HG03442 (cell line): ENCODE data around the gene CBR3.
"Not testable (repeated sequence)": the region's sequence is repeated elsewhere in the genome, so short reads cannot be mapped to it uniquely, and the experiment has no call there.

Source experiments
- ATAC-seq: cut with Tn5 transposase; IDR thresholded peaks from one replicate; pipeline ENCODE4 v1.9.1; 2021; ENCODE audit warnings: mild to moderate bottlenecking, moderate library complexity; ENCODE audit not compliant: unreplicated experiment

The CBR3 gene

DNA sequence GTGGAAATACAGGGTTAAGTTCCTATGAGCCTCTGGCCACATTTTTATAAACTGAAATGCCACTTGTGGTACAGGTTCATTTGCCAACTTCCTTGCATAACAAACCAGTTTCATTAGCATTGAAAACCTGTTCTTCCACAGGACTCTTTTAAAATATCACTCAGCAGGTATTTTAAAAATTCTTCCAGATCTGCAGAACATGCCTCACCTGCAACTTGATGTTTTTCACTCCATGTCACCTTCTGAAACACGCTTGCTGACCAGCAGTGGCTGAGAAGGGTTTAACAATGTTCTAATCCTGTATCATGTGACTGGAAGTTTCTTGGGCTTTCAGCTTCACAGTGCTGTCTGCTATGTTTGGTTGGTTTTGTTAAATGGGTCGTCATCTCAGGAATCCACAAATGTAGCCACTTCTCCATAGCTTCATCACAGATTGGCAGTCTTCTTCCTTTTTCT is 17.6 kb upstream of the CBR3 start:
- ATAC-seq = no peak

- no peak for ATAC-seq
Measured at GRCh38 chr21:36120304-36120888, 14.5 kb upstream of the CBR3 start.

DNA sequence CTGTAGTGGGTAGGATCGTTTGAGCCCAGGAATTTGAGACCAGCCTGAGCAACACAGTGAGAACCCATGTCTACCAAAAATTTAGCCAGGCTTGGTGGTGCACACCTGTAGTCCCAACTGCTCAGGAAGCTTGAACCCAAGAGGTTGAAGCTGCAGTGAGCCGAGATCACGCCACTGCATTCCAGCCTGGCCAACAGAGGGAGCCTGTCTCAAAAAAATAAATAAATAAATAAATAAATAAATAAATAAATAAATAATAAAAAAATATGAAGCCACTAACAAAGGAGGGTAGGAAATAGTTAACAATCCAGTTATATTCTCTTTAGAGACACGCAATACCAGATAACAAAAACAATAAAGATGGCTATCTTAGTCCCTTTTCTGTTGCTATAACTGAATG is 11.9 kb upstream of the CBR3 start:
- ATAC-seq = no peak

GRCh38 chr21:36124395-36124794 is 10.5 kb upstream of the CBR3 start:
- ATAC-seq = no peak

- no peak for ATAC-seq
Measured at GRCh38 chr21:36125512-36126207, 9.2 kb upstream of the CBR3 start.

- no peak for ATAC-seq
Measured at GRCh38 chr21:36126208-36126565, 8.7 kb upstream of the CBR3 start.

GRCh38 chr21:36126621-36127110 is 8.2 kb upstream of the CBR3 start:
- ATAC-seq = no peak

- no peak for ATAC-seq
Measured at GRCh38 chr21:36127250-36127904, 7.5 kb upstream of the CBR3 start.

DNA sequence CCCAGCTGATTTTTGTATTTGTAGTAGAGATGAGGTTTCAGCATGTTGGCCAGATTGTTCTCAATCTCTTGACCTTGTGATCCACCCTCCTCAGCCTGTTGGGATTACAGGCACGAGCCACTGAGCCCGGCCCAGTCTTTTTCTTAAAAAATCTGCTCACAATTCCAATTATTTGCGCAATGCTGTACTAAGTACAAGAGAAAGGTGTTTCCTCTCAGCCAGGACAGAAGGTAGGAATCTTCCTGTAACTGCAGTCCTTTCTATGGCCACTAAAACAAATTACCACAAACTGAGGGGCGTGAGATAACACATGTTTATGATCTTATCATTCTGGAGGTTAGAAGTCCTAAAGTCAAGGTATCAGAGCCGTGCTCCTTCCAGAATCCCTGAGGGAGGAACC is 6.9 kb upstream of the CBR3 start:
- ATAC-seq = no peak

GRCh38 chr21:36129219-36129618 is 5.7 kb upstream of the CBR3 start:
- no peak for ATAC-seq

DNA sequence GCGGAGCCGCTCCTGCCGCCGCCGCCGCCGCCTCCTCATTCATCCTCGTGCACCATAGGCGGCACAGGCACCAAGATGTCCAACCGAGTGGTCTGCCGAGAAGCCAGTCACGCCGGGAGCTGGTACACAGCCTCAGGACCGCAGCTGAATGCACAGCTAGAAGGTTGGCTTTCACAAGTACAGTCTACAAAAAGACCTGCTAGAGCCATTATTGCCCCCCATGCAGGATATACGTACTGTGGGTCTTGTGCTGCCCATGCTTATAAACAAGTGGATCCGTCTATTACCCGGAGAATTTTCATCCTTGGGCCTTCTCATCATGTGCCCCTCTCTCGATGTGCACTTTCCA is 4.5 kb upstream of the CBR3 start:
- not testable (repeated sequence) for ATAC-seq

- ATAC-seq = not testable (repeated sequence)
Measured at GRCh38 chr21:36130839-36131238, 4.0 kb upstream of the CBR3 start.

DNA sequence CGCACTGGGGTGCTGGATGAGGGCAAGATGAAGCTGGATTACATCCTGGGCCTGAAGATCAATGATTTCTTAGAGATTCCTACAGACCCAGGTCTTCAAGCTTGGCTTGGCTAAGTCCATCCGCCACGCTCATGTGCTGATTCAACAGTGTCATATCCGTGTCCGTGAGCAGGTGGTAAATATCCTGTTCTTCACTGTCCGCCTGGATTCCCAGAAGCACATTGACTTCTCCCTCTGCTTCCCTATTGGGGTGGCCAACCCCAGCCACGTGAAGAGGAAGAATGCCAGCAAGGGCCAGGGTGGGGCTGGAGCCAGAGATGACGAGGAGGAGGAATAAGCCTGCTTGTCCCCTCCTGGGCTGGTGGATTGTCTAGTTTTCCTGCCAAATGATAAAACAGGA is 2.2 kb upstream of the CBR3 start:
- no peak for ATAC-seq

DNA sequence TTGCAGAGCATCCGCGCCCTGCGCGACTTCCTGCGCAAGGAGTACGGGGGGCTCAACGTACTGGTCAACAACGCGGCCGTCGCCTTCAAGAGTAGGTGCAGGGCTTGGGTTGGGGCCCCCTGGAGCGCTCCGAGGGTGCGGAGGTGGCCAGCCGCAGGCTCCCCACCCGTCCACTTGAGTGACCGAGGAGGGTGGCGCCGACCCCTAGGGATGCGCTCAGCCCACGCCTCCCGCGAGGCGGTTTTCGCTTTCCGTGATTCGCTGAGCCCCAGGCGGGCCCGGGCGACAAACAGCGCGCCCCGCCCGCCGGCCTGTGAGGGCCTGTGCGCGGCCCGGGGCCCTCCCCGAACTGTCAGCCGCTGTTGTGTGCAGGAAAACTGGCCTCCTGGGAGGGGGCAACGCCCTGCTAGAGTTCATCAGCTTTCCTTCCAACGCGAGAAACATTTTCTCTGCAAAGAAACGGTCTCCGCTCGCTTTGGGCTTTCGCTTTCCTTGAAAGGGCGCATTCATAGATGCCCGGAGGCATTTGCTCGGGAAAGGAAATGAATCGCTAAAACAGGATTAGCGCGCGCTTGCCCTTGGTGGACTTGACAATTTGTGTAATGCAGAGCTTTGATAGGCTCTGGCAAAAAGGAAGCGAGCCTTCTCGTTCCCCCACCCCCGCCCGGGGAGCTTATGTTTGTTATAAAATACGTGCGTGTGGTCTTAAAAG is 668 bp downstream of the CBR3 start:
- no peak for ATAC-seq

- not testable (repeated sequence) for ATAC-seq
Measured at GRCh38 chr21:36139791-36140190, 4.9 kb downstream of the CBR3 start.

DNA sequence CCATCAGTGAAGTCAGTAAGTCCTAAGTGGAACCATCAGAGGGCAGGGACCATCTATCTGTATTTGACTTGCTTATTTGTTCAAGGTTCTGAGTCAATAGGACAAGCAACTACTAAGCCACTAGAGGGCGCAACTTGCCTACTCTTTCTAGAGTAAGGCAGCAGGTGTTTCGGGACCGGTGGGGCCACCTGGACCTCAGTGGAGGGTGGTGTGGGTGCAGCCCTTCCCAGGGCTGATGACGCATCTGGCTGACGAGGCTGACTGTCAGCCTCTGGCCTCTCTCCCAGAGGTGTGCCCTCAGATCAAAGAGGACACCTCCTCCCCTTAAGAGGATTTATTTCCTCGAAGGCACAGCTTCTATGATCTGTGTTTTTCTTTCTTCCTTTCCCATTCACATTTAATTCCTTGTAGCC is 6.6 kb downstream of the CBR3 start:
- ATAC-seq = peak; percentile 76

GRCh38 chr21:36144233-36144632 is 9.4 kb downstream of the CBR3 start:
- not testable (repeated sequence) for ATAC-seq

- ATAC-seq = no peak
Measured at GRCh38 chr21:36145259-36145658, 10.4 kb downstream of the CBR3 start.

DNA sequence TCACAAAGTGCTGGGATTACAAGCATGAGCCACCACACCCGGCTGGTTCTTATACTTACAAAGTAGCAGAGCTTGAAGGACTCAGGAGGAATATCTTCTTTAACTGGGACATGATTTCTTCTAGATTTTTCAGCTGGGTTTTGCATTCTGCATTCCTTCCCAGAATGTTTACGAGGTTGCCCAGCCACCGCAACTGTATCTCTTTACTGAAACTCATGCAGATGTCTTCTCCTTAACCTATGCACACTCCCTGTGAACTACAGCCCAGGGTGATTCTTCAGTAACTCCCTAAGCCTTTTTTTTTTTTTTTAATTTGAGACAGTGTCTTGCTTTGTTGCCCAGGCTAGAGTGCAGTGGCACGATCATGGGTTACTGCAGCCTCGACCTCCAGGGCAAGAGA is 13.0 kb downstream of the CBR3 start:
- no peak for ATAC-seq

- no peak for ATAC-seq
Measured at GRCh38 chr21:36148886-36149285, 14.0 kb downstream of the CBR3 start.
